Measurements from ENCODE around the gene MDC1.
"Not testable (repeated sequence)": the region's sequence is repeated elsewhere in the genome, so short reads cannot be mapped to it uniquely, and the experiment has no call there.

Gene MDC1

GRCh38 chr6:30682143-30683117 is 34.7 kb downstream of the MDC1 start:
- Mint-ChIP-seq H3K9me3 (no peaks in the 10 kb centered on the region), H3K4me1 (peaks cover 27% of the 10 kb centered on the region), H3K4me3 (peak overlapping the region; percentile 99), H3K36me3 (peaks cover 79% of the 10 kb centered on the region), H3K27ac (peak overlapping the region; percentile 98), H3K27me3 (no peaks in the 10 kb centered on the region)
- CTCF ChIA-PET: interaction anchor here (0.7 to 13.1 kb wide), 7 partner anchors 10 to 106 kb away, joined by 3 to 285 read pairs (median 3); partner anchors contain the start of genes DHX16, MDC1 and TUBB
- peak; percentile 94 for DNase-seq

DNA sequence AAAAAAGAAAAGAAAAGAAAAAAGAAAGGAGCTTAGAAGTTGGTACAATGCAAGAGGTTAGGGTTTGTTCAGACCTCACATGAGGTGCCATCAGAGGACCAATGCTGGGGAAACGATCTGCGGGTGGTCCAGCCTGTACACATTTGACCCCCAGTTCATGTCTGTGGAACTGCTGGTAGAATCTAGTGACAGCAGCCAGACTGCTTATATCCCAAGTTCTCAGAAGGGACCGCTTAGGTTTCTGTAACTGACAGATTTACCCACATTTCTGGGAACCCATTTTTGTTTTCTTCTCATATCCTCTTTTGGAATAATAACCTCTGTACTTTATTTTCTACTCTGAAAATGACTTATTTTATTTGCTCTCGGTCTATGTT is 35.3 kb downstream of the MDC1 start:
- Mint-ChIP-seq H3K4me1 (peaks cover 28% of the 10 kb centered on the region), H3K9me3 (no peaks in the 10 kb centered on the region), H3K27ac (peak overlapping the region; percentile 98), H3K36me3 (peaks cover 85% of the 10 kb centered on the region), H3K27me3 (no peaks in the 10 kb centered on the region), H3K4me3 (peak overlapping the region; percentile 99)
- peak; percentile 30 for DNase-seq
- CTCF ChIA-PET: interaction anchor here (0.7 to 13.1 kb wide), 7 partner anchors 7 to 107 kb away, joined by 3 to 285 read pairs (median 3); partner anchors contain the start of genes DHX16, MDC1 and TUBB

GRCh38 chr6:30679765-30680535 is 37.1 kb downstream of the MDC1 start:
- Mint-ChIP-seq H3K9me3 (no peaks in the 10 kb centered on the region), H3K27me3 (no peaks in the 10 kb centered on the region), H3K27ac (peak overlapping the region; percentile 98), H3K4me3 (peak overlapping the region; percentile 99), H3K4me1 (peaks cover 38% of the 10 kb centered on the region), H3K36me3 (peaks cover 81% of the 10 kb centered on the region)
- CTCF ChIA-PET: interaction anchor here (0.7 to 13.1 kb wide), 11 partner anchors 8 to 150 kb away, joined by 3 to 285 read pairs (median 6); partner anchors contain the start of genes MDC1 and TUBB
- peak; percentile 25 for DNase-seq

DNA sequence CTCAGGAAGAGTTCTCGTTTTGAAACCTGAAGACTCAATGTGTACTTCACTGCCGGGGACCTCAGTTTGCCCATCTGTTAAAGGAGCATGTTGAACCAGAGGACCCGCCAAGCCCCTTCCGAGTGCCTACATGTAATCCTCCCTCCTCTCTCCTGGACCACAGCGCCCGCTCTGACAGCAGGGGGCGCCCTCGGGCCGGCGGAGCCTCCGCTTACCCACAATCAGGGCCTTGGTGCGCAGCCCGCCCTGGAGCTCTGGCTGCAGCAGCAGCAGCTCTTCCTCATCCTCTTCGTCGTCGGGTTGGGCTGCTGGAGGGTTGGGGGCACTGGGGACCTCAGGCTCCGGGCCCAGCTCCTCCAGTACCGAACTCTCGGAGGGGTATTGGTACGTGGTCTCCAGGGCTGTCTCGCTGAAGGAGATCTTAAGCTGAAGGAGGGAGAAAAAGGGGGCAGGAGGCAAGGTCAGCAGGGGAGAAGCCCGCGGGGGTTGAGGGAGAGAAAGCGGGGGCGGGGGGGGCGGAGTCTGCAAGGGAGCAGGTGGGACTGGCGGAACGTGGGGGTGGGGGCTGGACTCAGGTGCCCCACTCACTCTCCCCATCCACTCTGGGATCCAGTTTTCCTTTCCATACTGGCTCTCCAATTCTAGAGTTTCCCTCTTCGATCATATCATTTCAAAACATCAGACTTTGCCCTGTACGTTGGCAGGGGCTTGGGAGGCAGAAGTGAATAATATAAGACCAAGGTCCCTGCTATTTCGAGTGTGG is 37.9 kb downstream of the MDC1 start:
- no peaks in the 10 kb centered on the region for H3K27me3 Mint-ChIP-seq
- H3K4me3 Mint-ChIP-seq: peak overlapping the region; percentile 99
- CTCF ChIA-PET: interaction anchor here (0.6 to 13.1 kb wide), 21 partner anchors 9 to 234 kb away, joined by 3 to 285 read pairs (median 3); partner anchors contain the start of genes FLOT1, IER3, MDC1 and TUBB
- H3K27ac Mint-ChIP-seq: peak overlapping the region; percentile 80
- peaks cover 40% of the 10 kb centered on the region for H3K4me1 Mint-ChIP-seq
- peak; percentile 93 for DNase-seq
- H3K36me3 Mint-ChIP-seq: peaks cover 75% of the 10 kb centered on the region
- no peaks in the 10 kb centered on the region for H3K9me3 Mint-ChIP-seq

DNA sequence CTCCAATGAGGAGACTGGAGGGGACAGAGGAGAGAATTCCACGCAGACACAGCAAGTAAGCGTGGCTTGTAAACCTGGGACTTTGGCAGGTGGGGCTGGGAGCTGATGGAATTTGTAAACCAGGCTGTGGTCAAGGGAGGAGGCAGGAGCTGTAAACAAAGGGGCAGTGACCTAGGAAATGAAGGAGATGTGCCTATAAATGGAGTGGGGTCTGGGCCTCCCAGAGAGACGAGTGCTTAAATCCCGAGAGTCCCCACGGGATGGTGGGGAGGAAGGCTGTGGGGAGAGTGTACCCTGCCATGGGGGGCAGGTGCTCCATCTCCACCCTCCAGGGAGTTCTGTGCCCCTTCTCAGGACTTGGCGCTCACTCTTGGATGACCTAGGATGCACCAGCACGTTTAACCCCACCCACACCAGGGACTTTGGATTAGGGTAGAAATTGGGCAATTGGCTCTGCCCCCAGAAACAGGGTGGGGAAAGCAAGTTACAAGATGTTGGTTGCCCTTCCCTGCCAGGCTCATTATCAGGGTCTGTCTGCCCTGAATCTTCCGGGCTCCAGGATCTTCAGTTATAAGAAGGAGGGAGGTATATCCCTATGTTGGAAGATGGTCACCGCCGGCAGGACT is 40.3 kb downstream of the MDC1 start:
- H3K36me3 Mint-ChIP-seq: peaks cover 53% of the 10 kb centered on the region
- DNase-seq: no peak
- H3K4me1 Mint-ChIP-seq: peaks cover 53% of the 10 kb centered on the region
- no peaks in the 10 kb centered on the region for H3K27me3 Mint-ChIP-seq
- H3K27ac Mint-ChIP-seq: no peak overlapping the region
- H3K9me3 Mint-ChIP-seq: no peaks in the 10 kb centered on the region
- H3K4me3 Mint-ChIP-seq: no peak overlapping the region
- CTCF ChIA-PET: interaction anchor here (2.9 to 13.1 kb wide), 3 partner anchors 45 to 58 kb away, joined by 23 to 285 read pairs (median 47); partner anchors contain the start of genes MDC1 and TUBB

- Mint-ChIP-seq H3K9me3 (no peaks in the 10 kb centered on the region), H3K4me3 (peak within 1 kb of the TSS; percentile 87), H3K36me3 (peaks cover 32% of the 10 kb centered on the region), H3K4me1 (peaks cover 44% of the 10 kb centered on the region), H3K27ac (peak within 1 kb of the TSS; percentile 84), H3K27me3 (no peaks in the 10 kb centered on the region)
- DNase-seq: peak; percentile 94
- CTCF ChIA-PET: interaction anchor here (0.6 to 3.5 kb wide), 18 partner anchors 9 to 192 kb away, joined by 3 to 20 read pairs (median 4); no protein-coding TSS in a partner anchor
Observed at GRCh38 chr6:30672445-30673253, 44.4 kb downstream of the MDC1 start, which contains the start of gene DHX16. Gene DHX16, minus strand, starts transcription at chr6:30673006. Its CDS starts 165 bp downstream, at chr6:30672841.

GRCh38 chr6:30670760-30671527 is 46.1 kb downstream of the MDC1 start:
- no peak for DNase-seq
- H3K36me3 Mint-ChIP-seq: peaks cover 29% of the 10 kb centered on the region
- H3K27ac Mint-ChIP-seq: no peak overlapping the region
- CTCF ChIA-PET: interaction anchor here (1.8 to 3.5 kb wide), 2 partner anchors 60 to 126 kb away, joined by 5 to 20 read pairs; no protein-coding TSS in a partner anchor
- H3K9me3 Mint-ChIP-seq: no peaks in the 10 kb centered on the region
- peak overlapping the region; percentile 87 for H3K4me3 Mint-ChIP-seq
- H3K4me1 Mint-ChIP-seq: peaks cover 42% of the 10 kb centered on the region
- no peaks in the 10 kb centered on the region for H3K27me3 Mint-ChIP-seq

GRCh38 chr6:30666300-30666699 is 50.8 kb downstream of the MDC1 start:
- CTCF ChIA-PET, H3K9me3 Mint-ChIP-seq, H3K27ac Mint-ChIP-seq, H3K4me3 Mint-ChIP-seq, H3K27me3 Mint-ChIP-seq: not testable (repeated sequence)
- DNase-seq: peak; percentile 34
- H3K4me1 Mint-ChIP-seq: peaks cover 23% of the 10 kb centered on the region
- peaks cover 60% of the 10 kb centered on the region for H3K36me3 Mint-ChIP-seq

GRCh38 chr6:30664994-30665767 is 51.9 kb downstream of the MDC1 start:
- CTCF ChIA-PET: interaction anchor here (0.9 kb wide), 1 partner anchor 66 kb away, joined by 3 read pairs; no protein-coding TSS in a partner anchor
- Mint-ChIP-seq H3K27me3 (no peaks in the 10 kb centered on the region), H3K36me3 (peaks cover 56% of the 10 kb centered on the region)

GRCh38 chr6:30657922-30658321 is 59.2 kb downstream of the MDC1 start:
- CTCF ChIA-PET, H3K27me3 Mint-ChIP-seq: not testable (repeated sequence)

More at GRCh38 chr6:30664994-30665767, 51.9 kb downstream of the MDC1 start:
- no peak for DNase-seq
- H3K4me3 Mint-ChIP-seq: no peak overlapping the region
- H3K4me1 Mint-ChIP-seq: peaks cover 12% of the 10 kb centered on the region
- no peak overlapping the region for H3K27ac Mint-ChIP-seq
- H3K9me3 Mint-ChIP-seq: no peaks in the 10 kb centered on the region

GRCh38 chr6:30657454-30657853 is 59.6 kb downstream of the MDC1 start:
- no peaks in the 10 kb centered on the region for H3K27me3 Mint-ChIP-seq
- no peak overlapping the region for H3K27ac Mint-ChIP-seq
- no peaks in the 10 kb centered on the region for H3K4me1 Mint-ChIP-seq
- H3K9me3 Mint-ChIP-seq: no peaks in the 10 kb centered on the region
- DNase-seq: no peak
- CTCF ChIA-PET: no interaction called here
- H3K36me3 Mint-ChIP-seq: peaks cover 66% of the 10 kb centered on the region
- no peak overlapping the region for H3K4me3 Mint-ChIP-seq

More at GRCh38 chr6:30657922-30658321, 59.2 kb downstream of the MDC1 start:
- H3K4me3 Mint-ChIP-seq, DNase-seq, H3K27ac Mint-ChIP-seq, H3K4me1 Mint-ChIP-seq, H3K9me3 Mint-ChIP-seq: not testable (repeated sequence)
- peaks cover 66% of the 10 kb centered on the region for H3K36me3 Mint-ChIP-seq
